ENCODE data around the gene OSBPL5.
"Not testable (repeated sequence)": the region's sequence is repeated elsewhere in the genome, so short reads cannot be mapped to it uniquely, and the experiment has no call there.

The OSBPL5 gene

GRCh38 chr11:3121931-3122774 lies 43.0 kb downstream of the OSBPL5 start:
- no peak for DNase-seq (ENCODE audit: low read depth in 2 of 2)

DNA sequence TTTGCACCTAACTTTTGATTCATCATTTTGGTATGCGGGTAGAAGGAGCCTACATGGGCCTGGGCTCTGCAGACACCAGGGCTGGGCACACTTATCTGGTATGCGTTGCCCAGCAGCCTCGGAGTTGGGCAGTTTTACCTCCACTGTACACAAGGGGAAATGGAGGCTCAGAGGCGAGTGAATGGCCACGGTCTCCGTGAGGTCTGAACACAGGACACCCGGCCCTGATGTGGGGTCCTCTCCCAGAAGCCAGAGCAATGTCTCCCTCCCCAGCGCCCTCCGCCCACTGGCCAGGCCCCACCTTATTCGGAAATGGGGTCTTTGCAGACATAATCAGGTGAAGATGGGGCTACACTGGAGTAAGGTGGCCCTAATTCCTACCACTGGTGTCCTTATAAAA lies 43.7 kb downstream of the OSBPL5 start:
- no peak for DNase-seq (ENCODE audit: low read depth in 2 of 2)

DNA sequence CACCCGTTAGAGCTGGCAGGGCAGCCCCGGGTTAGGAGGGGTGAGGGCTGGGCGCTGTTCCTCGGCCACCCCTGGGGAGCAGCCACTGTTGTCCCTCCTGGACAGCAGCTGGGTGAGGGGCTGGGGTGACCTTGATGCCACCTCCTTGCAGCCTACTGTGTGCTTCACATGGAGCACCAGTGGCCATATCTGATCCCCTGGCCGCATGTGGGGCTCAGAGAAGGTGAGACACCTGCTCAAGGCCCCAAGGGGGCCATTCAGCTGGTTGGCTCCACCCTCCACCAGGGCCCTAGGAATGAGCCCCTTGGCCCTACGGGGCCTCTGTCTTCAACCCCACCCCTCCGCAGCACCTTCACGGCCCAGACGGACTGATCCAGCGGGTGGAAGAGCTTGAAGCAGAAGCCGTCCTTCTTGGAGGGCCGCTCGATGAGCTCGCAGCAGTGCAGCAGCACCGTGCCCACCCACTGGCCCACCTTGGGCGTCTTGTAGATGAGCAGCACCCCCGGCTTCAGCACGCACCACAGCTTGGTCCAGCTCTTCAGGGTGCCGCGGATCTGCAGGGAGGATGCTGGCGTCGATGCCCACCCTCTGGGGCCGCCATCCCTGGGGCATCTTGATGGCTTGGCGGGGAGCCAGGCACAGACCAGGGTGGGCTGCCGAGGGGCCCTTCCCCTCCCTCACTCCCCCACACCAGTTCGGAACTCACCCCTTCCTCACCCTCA lies 44.9 kb downstream of the OSBPL5 start:
- no peak for DNase-seq (ENCODE audit: low read depth in 2 of 2)

GRCh38 chr11:3119141-3119821 lies 45.8 kb downstream of the OSBPL5 start:
- DNase-seq (ENCODE audit: low read depth in 2 of 2) = no peak

- no peak for DNase-seq (ENCODE audit: low read depth in 2 of 2)
Measured at GRCh38 chr11:3115321-3115720, 49.8 kb downstream of the OSBPL5 start.

DNA sequence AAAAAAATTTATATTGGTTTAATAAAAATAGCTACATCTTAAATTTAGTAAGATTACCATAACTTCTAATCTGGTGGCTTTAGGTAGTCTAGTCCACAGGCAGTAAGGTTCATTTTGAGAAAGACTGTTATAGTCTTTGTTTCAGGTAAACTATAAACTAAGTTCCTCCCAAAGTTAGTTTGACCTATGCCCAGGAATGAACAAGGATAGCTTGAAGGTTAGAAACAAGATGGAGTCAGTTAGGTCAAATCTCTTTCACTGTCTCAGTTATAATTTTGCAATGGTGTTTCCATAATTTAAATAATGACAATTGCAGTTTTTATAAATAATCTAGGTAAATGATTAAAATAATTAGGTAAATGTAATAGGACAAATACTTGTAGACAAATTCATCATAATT lies 51.4 kb downstream of the OSBPL5 start:
- not testable (repeated sequence) for DNase-seq (ENCODE audit: low read depth in 2 of 2)

- DNase-seq (ENCODE audit: low read depth in 2 of 2) = no peak
Measured at GRCh38 chr11:3111919-3112690, 53.0 kb downstream of the OSBPL5 start.

DNA sequence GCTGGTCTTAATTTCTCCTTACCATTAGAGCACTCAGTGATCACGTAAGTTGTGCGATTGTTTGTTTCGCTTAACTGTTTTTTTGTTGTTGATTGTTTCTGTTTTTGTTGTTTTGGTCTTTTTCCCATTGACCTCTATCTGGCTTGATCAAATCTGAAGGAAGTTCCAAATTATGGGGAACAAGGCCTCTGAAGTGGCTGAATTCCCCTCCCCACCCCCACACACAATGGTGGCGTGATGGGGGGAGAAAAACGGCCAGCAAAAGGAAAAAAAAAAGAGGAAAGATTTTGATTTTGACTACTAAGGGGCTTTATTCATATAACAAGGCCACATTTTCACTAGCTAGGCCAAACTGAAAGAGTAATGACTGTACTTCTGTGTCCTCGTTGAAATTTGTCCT lies 53.6 kb downstream of the OSBPL5 start:
- no peak for DNase-seq (ENCODE audit: low read depth in 2 of 2)

GRCh38 chr11:3109921-3110706 lies 55.0 kb downstream of the OSBPL5 start:
- peak in 1 of 2 donors; percentile 9 for DNase-seq (ENCODE audit: low read depth in 2 of 2)

- DNase-seq (ENCODE audit: low read depth in 2 of 2) = no peak
Measured at GRCh38 chr11:3109434-3109833, 55.7 kb downstream of the OSBPL5 start.

- no peak for DNase-seq (ENCODE audit: low read depth in 2 of 2)
Measured at GRCh38 chr11:3108183-3108721, 56.9 kb downstream of the OSBPL5 start.

GRCh38 chr11:3107608-3108182 lies 57.4 kb downstream of the OSBPL5 start:
- DNase-seq (ENCODE audit: low read depth in 2 of 2) = no peak

GRCh38 chr11:3106736-3107524 lies 58.2 kb downstream of the OSBPL5 start:
- no peak for DNase-seq (ENCODE audit: low read depth in 2 of 2)

- no peak for DNase-seq (ENCODE audit: low read depth in 2 of 2)
Measured at GRCh38 chr11:3105791-3106735, 59.0 kb downstream of the OSBPL5 start.

DNA sequence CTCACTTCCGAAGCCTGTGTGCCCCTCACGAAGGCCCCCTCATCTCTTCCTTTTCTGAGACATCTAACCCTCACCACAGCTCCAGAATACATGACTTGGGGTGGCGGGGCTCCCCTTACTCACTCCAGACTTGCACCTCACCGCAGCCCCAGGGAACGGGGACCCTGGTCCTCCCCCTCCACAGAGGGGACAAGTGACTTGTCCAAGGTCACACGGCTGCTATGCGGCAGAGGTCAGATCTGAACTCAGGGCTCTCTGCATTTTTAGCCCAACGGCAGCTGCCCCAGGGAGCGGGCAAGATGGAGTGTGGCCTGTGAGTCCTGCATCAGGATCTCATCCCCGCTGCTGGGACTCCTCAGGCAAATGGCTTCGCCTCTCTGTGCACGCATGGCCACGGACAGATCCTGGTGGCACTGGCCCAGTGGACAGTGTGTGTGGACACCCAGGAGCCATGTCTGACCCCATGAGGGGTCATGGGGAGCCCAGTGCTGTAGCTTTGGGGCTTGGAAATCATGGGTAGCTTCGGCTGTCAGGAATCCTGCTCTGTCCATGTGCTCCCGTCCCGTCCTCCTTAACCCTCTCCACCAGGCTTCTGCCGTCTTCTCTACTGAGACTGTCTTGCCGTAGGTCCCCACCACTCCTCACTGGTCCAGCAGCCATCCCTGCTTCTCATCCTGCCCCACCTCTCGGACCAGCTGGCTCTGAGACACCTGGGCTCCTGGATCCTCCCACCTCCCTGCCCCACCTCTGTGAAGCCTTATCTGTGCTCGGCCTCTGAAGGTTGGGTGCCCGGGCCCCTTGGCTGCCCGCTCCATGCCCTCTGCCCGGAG lies 59.9 kb downstream of the OSBPL5 start:
- no peak for DNase-seq (ENCODE audit: low read depth in 2 of 2)

- DNase-seq (ENCODE audit: low read depth in 2 of 2) = no peak
Measured at GRCh38 chr11:3104051-3104714, 60.9 kb downstream of the OSBPL5 start.

GRCh38 chr11:3103076-3103475 lies 62.0 kb downstream of the OSBPL5 start:
- no peak for DNase-seq (ENCODE audit: low read depth in 2 of 2)
